GM18519 (cell line): Measurements from ENCODE around the gene DPYSL3.
A peak's percentile ranks its signal among the peaks of the same experiment; 100 is the strongest.
"Not testable (repeated sequence)": the region's sequence is repeated elsewhere in the genome, so short reads cannot be mapped to it uniquely, and the experiment has no call there.

Experiments used
- ATAC-seq: cut with Tn5 transposase; IDR thresholded peaks from one replicate; pipeline ENCODE4 v1.9.1; 2021; ENCODE audit warnings: mild to moderate bottlenecking, moderate library complexity; ENCODE audit not compliant: unreplicated experiment, low FRiP score

The DPYSL3 gene

DNA sequence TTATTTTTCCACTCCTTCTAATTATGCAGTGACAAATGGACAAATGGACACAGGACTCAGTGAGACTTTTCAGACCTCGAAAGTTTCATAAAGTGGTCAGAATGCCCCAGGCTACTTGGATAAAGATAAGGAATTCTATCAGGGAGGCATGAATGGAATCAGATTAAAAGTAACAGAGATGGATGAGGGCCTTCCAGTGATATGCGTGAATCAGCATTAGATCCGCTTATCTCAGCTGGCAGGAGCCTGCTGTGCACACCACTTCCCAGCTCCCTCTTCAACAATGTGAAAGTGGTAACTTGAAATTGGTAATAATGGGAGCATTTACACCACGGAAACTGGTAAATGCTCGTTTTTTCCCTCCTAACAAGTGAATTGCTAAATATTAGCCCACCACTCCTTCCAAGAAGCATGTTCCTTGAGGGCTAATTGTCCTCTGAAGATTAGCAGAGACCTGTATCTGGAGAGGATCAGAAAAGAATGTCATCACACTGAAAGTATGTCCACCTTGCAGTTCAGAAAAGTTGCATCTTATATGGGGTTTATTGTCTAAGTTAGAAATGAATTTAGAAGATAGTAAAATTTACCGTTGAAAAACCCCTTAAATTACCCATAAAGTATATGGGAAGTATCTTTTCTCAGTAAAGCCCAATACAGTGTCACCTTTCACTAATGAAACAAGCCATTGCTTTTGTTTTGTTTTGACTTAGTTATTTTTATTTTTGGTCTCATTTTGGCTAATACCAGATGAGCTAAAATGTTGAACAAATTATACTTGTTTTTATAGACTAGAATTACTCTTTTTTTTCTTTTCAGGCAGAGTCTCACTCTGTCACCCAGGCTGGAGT lies 125.3 kb downstream of the DPYSL3 start:
- peak; percentile 61 for ATAC-seq

DNA sequence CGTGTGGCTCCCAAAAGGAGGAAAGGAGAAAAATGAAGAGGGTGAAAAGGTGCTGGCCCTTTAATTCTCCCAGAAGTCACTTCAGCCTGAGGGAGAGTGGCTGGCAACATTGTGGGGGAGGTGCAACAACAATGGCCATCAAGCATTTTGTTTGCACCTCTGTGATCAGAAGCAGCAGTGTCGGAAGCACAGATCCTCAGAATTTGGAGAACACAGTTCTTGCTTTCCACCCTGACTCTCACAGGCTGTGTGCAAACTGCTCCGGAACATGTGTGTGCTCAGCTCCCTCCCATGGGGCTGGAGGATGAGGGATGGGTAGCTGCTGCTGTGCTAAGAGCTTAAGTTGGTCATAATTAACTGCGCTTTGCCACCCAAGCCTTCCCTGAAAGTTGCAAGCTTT lies 127.1 kb downstream of the DPYSL3 start:
- ATAC-seq = no peak

DNA sequence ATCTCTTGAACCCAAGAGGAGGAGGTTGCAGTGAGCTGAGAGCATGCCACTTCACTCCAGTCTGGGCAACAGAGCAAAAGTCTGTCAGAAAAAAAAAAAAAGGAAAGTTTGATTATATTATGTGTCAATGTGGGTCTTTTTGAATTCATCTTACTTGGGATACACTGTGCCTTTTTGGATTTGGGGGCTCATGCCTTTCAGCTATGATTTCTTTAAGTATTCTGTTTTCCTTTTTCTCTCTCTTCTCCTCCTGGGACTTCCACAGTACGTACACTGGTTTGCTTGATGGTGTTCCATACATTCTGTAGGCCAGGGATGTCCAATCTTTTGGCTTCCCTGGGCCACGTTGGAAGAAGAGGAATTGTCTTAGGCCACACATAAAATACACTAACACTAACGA lies 128.3 kb downstream of the DPYSL3 start:
- ATAC-seq = no peak

DNA sequence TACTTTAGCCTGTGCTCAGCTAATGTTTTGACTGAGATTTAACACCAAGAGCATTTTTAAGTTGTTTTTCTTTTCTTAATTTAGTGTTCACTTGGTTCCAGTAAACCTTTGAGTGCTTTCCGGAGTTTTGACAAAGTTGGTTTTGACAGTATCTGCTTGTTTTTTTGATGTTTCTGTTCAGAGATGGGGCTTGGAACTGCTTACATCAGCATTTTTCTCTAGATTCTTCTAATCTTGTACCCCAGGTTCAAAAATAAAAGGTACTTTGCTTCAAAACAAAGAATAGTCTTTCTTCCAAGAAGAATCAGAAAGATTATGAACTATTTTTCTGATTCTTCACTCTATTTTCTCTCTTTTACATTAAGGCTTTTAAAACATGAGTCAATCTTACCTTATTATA lies 132.2 kb downstream of the DPYSL3 start:
- ATAC-seq = no peak

DNA sequence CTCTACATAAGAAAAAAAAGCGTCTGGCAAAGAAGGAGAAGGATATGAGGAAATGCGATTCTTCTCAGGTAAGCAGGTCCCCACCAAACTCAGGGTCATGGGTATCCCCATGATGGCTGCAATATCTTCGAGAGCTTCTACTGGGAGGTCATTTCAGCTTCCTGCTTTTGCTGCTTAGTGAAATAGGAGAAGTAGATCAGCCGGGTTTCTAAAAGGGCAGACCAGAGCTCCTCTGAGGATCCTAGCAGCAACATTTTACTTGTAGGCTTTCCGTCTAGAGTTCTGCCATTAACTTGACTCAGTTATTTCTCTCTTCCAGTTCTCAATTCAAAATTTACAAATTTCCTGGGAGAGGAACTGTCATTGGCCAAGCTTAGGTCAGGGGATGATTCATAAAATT lies 134.7 kb downstream of the DPYSL3 start:
- no peak for ATAC-seq

DNA sequence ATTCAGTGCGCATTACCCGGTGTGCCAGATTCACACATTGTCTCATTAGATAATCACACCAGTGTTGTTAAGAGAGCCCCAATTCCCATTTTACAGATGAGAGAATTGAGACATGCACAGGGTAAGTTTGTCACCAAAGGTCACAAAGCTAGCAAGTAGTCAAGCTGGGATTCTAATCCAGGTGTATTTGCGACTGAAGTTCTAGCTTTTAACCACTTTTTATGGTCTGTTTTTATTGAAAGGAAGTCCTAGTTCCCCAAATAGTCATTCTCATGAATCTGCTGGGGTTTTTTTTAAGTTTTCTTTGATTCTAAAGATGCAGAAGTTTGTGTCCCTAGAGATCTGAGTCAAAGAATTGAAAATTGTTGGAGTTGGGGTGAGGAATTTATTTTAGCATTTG lies 136.5 kb downstream of the DPYSL3 start:
- peak; percentile 38 for ATAC-seq

DNA sequence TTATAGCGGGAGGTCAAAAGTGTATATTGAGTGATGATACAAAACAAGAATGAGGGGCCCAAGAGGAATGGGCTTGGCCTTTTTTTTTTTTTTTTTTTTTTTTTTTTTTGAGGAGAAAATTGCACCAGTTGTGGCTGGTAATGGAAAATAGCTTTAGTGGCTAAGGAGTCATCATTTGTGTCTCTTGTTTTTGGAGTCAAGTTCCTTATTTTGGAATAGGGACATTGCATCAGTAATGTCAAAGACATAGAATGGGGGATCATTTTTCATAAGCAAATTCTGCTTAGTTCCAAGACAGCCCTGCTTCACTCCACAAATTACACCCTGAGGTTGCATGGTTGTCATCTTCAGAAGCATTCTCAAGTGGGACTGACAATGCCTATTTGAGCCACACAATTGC lies 137.7 kb downstream of the DPYSL3 start:
- no peak for ATAC-seq

DNA sequence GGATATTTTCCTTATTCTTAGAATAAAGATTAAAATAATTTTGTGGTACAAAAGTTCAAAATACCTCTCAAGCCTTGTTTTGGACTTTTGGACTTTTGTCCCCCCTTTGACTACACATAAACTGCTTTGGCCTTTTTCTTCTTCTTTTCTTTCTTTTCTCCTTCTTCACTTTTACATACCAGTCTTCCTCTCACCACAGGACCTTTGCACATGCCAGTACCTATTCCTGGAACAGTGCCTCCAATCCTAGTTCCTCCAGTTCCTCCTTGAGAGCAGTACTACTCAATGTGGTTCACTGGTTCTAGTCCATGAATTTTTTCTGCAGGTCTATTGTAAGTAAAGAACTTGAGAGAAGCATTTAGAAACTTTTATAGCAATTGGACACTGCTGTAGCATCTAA lies 138.6 kb downstream of the DPYSL3 start:
- no peak for ATAC-seq

DNA sequence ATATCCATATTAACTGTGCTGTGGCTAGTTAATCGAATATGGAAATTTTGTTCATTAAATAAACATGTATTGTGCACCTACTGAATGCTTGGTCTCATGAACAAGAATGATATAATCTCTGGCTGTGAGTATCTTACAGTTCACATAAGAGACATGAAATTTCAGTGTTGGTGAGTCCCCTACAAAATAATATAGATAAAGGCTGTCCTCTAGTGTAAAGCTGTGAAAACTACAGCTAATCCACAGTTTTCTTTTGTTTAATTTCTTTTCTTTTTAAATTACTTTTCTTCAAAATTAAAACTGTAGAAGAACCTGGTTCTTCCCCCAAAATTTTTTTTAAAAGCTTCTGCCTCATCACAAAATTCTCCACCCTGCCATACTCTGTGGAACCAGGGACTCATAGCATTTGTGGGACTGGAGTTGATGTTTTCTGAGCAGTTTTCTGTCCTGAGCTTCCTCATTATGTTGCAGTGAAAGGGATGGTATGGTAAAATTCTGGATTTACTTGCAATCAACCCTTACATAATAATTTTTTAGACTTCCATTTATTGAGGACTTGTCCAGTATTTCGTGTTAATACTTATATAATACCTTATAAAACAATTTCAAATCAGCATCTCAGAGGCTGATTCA lies 140.0 kb downstream of the DPYSL3 start:
- no peak for ATAC-seq

DNA sequence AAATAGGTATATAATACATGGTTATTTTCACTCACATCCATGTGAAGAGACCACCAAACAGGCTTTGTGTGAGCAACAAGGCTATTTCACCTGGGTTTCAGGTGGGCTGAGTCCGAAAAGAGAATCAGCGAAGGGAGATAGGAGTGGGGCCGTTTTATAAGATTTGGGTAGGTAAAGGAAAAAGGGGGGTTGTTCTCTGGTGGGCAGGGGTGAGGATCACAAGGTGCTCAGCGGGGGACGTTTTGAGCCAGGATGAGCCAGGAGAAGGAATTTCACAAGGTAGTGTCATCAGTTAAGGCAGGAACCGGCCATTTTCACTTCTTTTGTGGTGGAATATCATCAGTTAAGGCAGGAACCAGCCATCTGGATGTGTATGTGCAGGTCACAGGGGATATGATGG lies 142.5 kb downstream of the DPYSL3 start:
- not testable (repeated sequence) for ATAC-seq

DNA sequence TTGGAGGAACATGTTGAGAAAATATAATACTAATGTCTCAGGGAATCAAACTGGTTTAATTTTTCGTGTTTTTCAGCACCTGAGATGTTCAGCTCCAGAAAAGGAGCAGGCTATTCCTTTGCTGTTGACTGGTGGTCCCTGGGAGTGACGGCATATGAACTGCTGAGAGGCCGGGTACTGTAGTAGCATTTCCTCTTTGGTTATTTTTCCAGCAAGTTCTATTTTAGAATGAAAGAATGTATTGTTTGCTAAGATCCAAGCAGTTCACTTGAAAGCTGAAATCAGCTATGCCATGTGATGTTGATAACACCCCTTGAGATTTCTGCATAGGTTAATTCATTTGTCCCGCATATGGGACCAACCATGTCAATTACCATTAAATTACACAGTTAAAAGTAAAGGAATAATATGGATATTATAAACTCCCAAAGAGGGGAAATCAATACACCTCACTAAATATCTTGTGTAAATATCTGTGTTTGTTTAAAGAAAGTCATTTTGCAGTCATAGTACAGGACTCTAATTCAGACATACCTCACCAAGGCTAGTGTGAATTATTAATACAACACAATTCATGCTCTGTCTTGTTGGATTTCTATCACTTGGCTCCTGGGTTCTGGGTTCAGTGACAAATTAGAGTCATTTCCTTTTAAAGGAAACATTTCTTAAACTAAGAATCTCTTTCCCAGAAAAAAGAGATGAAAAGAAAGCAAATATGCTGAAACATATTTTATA lies 148.3 kb downstream of the DPYSL3 start:
- ATAC-seq = no peak

DNA sequence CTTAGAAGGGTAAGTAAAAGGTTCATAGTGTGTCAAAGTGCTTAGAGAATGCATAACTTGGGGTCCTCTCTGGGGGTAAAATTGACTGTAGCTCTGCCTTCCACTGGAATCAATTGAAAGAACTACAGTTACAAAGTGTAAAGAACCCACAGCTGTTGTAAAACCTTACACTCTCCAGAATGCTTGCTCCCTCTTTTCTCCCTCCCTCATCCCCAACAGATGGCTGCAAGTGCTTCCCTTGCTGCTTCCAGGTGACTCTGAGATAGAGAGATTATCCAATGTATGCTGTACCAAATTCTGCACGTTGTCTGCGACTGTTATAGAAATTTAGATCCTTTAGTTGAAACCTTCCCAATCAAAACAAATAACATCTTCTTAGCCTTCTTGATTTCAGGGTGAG lies 149.1 kb downstream of the DPYSL3 start:
- no peak for ATAC-seq

DNA sequence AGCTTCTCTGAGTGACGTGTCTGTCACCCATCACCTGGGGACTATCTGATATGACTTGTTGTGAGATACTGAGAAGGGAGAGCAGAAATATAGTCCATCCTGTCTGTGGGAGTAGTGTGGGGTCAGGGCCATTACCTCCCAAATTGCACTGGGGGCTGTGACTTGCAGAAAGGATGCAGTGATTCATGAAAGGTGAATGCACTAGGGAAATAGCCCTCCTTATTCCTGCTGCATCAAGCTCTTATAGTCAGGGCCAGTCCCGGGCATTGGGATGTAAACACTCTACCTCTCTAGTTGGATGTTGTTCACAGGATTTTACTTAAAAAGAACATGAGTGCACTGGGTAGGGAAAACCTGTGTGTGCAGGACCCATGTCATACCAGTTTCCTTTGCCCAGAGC lies 150.3 kb downstream of the DPYSL3 start:
- ATAC-seq = no peak

DNA sequence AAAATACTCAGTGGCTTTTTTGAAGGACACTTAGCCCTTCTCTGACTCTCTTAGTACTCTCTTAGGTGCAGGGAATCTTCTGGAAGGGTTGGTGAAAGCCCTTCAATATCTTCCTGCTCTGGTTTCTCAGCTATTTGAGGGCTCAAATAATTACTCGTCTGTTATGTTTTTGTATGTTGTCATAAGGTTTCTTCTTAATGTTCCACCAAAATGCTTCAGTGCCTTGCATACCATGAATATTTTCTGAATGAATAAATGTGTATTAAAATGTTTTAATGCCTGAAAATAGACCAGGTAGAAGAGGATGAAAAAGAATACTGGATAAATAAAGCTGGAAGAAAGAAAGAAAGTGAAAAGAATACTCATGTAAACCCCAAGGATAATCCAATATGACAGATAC lies 150.8 kb downstream of the DPYSL3 start:
- ATAC-seq = no peak

DNA sequence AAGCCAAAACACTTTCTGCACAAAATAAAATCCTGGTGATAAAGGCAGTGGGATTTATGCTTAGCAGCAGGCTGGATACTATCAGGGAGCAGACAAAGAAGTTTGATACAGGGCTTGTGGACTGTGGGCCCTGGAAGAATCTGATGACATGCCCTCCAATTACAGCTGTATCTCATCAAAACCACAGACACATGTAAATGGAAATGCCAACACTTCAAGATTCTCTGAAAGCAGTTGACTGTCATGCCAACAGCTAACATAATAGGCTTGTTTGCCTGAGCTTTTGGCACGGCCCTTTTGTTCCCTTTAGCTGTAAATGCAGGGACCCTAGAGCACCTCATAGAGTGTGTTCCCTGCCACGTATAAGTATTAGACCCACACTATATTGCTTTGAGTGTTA lies 160.6 kb downstream of the DPYSL3 start:
- ATAC-seq = no peak

DNA sequence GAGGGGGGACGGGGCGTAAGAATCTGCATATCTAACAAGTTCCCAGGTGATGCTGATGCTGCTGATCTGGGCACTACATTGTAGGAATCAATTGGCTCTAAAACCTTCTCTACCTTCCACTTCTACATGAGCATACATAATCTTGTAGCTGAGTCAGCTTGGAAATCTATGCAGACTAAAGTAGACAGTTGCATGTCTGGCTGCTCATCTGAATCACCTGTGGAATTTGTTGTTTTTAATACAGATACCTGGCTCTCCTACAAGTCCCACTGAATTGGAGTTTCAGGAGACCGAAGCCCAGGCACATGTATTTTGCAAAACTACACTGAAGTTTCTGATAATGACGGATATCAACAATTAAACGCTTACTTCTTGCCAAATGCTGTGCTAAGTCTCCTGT lies 161.4 kb downstream of the DPYSL3 start:
- no peak for ATAC-seq

DNA sequence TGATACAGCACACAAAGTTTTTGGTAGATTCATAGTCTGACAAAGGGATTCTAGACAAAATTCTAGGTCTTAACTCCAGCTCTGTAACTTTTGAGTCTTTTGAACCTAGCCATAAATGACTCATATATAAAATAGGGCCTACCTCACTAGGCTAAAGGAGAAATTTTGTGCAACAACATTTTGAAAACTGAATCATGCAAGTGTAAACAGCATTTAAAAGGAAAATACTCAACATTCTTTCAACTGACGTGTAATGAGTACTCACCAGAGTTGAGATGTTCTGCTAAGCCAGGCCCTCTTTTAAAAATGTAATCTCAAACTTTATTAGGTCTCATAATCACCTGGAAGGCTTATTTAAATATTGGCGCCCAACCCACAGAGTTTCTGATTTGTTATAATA lies 161.8 kb downstream of the DPYSL3 start:
- ATAC-seq = no peak

DNA sequence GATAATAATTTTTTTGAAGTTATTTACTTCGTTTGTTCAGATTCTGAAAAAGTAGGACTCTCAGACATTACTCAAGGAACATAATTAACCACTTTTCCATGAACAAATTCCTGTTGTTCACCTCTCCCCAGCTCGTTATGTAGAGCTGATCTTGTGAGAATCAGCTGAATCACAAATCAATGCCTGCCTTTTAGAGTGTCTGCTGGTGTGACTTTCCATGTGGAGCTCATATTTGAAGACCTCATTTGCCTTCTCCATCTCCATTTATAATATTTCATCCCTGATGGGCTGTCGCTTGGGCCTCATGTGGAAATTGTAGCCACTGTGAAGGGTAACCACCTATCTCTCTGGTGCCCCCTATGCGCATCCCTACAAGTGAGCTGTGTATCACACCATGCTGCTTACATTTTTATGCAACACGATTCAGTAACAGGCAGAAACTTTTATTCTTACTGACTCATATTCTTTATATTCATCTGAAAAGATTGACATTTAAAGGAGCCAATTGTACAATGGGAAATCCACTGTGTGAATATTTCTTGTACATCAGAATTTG lies 163.8 kb downstream of the DPYSL3 start:
- no peak for ATAC-seq

DNA sequence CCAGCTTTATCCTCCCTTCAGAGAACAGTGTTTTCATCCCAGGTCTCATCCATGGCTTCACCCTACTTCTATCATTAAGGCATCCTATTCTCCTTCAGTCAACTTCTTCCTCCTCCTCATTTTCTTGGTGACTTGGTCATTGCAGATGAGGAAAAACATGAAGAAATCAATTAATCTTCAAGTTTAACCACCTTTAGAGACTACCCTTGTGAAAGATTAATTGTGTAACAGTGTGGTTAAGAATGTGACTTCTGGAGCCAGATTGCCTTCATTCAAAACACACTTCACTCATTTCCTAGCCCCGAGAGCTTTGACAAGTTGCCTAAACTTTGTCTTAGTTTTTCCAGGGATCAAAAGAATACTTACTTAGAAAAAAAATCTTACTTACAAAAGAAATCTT lies 165.0 kb downstream of the DPYSL3 start:
- no peak for ATAC-seq

DNA sequence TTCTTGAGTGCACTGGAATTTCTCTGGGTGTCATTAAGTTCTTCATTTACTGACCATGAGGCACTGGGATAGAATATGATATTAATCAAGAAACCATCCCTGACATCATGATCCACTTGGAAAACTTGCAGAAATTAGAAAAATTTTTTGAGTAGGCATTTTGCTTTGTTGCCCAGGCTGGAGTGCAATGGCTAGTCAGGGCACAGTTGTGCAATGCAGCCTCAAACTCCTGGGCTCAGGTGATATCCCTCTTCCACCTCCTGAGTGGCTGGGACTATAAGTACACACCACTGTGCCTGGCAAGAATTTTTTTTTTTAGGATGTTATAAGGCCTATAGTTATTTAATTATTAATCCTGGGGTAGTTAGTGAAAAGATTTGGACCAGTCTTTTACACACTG lies 168.5 kb downstream of the DPYSL3 start:
- ATAC-seq = no peak

DNA sequence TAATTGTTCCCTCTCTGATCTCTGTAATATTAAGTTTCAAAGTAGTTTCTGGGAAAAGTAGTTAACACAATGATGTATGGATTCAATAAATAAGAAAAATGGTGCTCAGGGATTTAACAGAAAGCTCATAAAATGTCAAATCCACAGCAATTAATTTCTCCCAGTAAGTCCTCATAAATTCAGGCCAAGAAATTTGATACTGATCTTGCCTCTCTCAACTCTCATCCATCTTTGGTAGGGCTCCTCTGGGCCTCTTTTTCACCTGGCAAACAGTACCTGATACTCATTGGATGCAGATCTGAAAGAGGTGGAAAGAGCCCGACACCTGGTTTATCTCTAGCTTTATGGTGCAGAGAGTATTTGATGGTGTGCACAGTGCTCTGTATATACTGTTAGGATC lies 168.9 kb downstream of the DPYSL3 start:
- ATAC-seq = no peak
